ENCODE data around the gene PRKCD.

- TF ChIP-seq CTCF (IDR thresholded peaks at IDR 0.05), result no peak
- no peak for TF ChIP-seq POLR2AphosphoS5 (IDR thresholded peaks at IDR 0.05)
- TF ChIP-seq EP300 (IDR thresholded peaks at IDR 0.05), result no peak
- TF ChIP-seq POLR2A (IDR thresholded peaks at IDR 0.05), result no peak
Measured at GRCh38 chr3:53142986-53143385, 18.0 kb upstream of the PRKCD start.
